ENCODE measurements around the gene ATXN2. TPM values are rescaled to one million over a fixed set of nuclear protein-coding genes. Genes with fewer than 3 reads are reported as not detected.

The ATXN2 gene
- total and polyA plus RNA-seq, 9 of the 15 experiments (the other 6 are each of a cell fraction or from before 2014, with no cell fraction given): 16.8 to 67.8 (median 29.3) TPM

- 0 out of 4 replicates have a peak, but pooled peaks of 1 of the 2 experiments have one; percentile 18 for TF ChIP-seq NRF1 (conservative IDR thresholded peaks at IDR 0.05 in 1 of 2, IDR thresholded peaks at IDR 0.05 in 1 of 2)
- TF ChIP-seq, protein P1, sequence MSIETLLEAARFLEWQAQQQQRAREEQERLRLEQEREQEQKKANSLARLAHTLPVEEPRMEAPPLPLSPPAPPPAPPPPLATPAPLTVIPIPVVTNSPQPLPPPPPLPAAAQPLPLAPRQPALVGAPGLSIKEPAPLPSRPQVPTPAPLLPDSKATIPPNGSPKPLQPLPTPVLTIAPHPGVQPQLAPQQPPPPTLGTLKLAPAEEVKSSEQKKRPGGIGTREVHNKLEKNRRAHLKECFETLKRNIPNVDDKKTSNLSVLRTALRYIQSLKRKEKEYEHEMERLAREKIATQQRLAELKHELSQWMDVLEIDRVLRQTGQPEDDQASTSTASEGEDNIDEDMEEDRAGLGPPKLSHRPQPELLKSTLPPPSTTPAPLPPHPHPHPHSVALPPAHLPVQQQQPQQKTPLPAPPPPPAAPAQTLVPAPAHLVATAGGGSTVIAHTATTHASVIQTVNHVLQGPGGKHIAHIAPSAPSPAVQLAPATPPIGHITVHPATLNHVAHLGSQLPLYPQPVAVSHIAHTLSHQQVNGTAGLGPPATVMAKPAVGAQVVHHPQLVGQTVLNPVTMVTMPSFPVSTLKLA (conservative IDR thresholded peaks at IDR 0.05): no peak
- TF ChIP-seq CBFB (CRISPR knock-in tag; IDR thresholded peaks at IDR 0.05): 0 out of 2 replicates have a peak, but pooled peaks have one; percentile 36
- no peak for TF ChIP-seq SNAPC5 (CRISPR knock-in tag; IDR thresholded peaks at IDR 0.05)
- peak; percentile 44; the same call in 1 of the 2 replicates for TF ChIP-seq ZKSCAN1 (IDR thresholded peaks at IDR 0.05; ENCODE audit: low read depth, low read length)
- no peak for TF ChIP-seq USF1 (CRISPR knock-in tag; IDR thresholded peaks at IDR 0.05)
- no peak for TF ChIP-seq HDAC6 (IDR thresholded peaks at IDR 0.05; ENCODE audit: low read depth, low read length)
- TF ChIP-seq ZNF830 (CRISPR knock-in tag; IDR thresholded peaks at IDR 0.05): no peak
- no peak for TF ChIP-seq CEBPG (CRISPR knock-in tag; IDR thresholded peaks at IDR 0.05)
- no peak for TF ChIP-seq CEBPG (tag; conservative IDR thresholded peaks at IDR 0.05 in 1 of 2, IDR thresholded peaks at IDR 0.05 in 1 of 2)
- TF ChIP-seq KDM5B (IDR thresholded peaks at IDR 0.05; ENCODE audit: insufficient replicate concordance, low read depth, low read length): peak; percentile 72
- TF ChIP-seq SP1 (CRISPR knock-in tag; IDR thresholded peaks at IDR 0.05): no peak
- TF ChIP-seq THRB (CRISPR knock-in tag; conservative IDR thresholded peaks at IDR 0.05): no peak
- peak; percentile 71; the same call in 1 of the 2 replicates for TF ChIP-seq ESRRA (IDR thresholded peaks at IDR 0.05; ENCODE audit: borderline replicate concordance, low read depth)
- TF ChIP-seq SMARCA4 (IDR thresholded peaks at IDR 0.05): peak; percentile 53; the same call in 1 of the 2 replicates
- peak; percentile 54 for TF ChIP-seq TAF1 (IDR thresholded peaks at IDR 0.05; ENCODE audit: control insufficient read depth, extremely low read depth, insufficient read depth, low read length, severe bottlenecking)
- TF ChIP-seq RCOR1 (IDR thresholded peaks at IDR 0.05; ENCODE audit: borderline replicate concordance in 1 of 2, low read depth in 2 of 2, low read length in 2 of 2): peak in 1 of 2 experiments; percentile 55; a peak in 2 of 4 replicates
- peak; percentile 77 for TF ChIP-seq ZNF592 (IDR thresholded peaks at IDR 0.05)
- TF ChIP-seq EP400 (IDR thresholded peaks at IDR 0.05): no peak
- no peak for TF ChIP-seq ELF4 (CRISPR knock-in tag; IDR thresholded peaks at IDR 0.05)
These were observed 36.4 kb upstream of the ATXN2 start (continued) for GRCh38 chr12:111635524-111635923.

Measured in K562 (cell line).